ENCODE measurements around the gene PKDREJ.

PKDREJ gene

DNA sequence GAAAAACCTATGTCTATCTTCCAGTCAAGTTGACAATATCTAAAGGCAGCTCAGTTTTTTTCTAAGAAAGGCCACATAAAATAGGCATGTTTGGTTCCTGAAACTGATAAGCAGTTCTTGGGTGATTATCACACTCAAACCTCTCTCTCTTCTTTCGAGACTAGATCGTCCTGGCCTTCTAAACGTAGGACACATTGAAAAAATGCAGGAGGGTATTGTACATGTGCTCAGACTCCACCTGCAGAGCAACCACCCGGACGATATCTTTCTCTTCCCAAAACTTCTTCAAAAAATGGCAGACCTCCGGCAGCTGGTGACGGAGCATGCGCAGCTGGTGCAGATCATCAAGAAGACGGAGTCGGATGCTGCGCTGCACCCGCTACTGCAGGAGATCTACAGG lies 28.2 kb downstream of the PKDREJ start:
- no peak for DNase-seq

GRCh38 chr22:46233231-46233630 lies 29.9 kb downstream of the PKDREJ start:
- no peak for DNase-seq

- DNase-seq, result no peak
These were observed 32.8 kb downstream of the PKDREJ start for GRCh38 chr22:46230262-46230901.

DNA sequence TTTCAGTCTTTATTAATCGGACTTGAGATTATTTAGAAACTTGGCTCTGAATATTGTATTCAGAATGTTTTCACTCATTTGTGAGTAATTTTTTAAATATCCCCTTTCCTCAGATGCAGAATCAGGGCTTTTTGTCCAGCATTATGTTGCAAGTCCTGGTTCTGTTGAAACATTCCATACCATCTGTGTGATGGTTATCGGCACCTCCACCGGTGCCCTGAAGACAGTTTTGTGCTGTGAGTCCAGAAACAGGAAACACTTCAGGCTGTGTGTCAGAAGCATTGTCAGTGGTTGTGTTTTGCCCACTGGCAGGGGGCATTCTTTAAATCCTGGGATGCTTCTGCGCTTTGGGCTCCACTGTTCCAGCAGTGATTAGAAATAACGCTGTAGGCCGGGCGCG lies 33.4 kb downstream of the PKDREJ start:
- DNase-seq, result no peak

DNA sequence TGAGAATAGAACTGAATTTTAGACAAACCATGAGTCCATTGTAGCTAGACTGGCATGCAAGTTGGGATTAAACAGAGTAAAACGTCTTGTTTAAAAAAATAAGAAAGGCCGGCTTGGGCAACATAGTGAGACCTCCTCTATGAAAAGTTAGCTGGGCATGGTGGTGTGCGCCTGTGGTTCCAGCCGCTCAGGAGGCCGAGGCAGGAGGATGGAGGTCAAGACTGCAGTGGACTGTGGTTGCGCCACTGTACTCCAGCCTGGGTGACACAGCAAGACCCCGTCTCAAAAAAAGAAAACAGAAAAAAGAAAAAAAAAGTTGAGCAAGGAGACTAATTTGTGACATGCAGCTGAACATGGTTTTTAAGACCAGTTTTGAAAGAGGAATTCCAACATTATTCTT lies 36.6 kb downstream of the PKDREJ start:
- DNase-seq, result no peak

DNA sequence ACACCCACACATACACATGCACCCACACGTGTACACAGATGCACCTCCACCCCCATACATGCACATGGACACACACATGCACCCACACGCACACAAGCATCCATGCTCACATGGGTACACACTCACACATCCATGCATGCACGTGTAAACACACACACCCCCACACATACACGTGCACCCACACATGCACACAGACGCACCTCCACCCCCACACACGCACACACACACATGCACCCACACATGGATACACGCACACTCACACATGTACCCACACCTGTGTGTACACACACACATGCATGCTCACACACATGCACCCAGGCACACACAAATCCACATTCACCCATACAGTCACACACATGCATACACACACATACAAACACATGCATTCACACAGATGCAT lies 37.5 kb downstream of the PKDREJ start:
- no peak for DNase-seq

DNA sequence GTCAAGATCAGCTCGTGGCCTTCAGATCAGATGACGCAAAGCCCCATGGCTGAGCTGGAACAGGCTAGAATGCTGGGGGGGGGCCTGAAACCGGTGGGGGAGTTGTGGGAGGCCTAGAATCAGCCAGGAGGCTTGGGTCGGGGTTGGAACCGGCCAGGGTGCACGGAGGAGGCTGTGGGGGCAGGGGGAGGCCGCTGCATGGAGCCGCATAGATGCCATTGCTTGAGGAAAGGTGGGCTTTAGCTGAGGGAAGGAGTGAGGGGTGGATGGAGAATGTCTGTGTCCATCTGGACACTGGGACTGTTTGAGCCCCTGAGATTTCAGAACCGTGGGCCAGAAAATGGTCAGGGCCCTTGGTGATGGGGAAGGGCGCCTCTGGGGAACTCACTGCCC lies 38.2 kb downstream of the PKDREJ start:
- no peak for DNase-seq

GRCh38 chr22:46224044-46224897 lies 38.9 kb downstream of the PKDREJ start:
- DNase-seq, result no peak

- DNase-seq, result no peak
These were observed 42.2 kb downstream of the PKDREJ start for GRCh38 chr22:46220921-46221320.

DNA sequence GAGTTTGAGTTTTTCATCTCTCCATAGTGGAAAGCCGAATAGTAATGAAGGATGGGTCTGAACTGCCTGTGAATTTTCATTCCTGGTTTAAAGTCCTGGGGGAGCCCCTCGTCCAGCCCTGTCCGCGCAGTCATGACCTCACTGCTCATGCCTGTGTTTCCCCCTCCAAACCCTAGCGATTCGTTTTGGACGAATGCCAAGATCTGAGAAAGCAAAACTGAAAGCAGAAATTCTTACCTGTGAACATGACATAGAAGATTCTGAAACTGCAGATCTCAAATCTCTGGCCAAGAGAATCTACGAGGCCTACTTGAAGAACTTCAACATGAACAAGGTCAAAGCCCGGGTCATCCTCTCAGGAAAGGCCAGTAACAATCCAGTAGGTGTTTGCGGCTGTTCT lies 43.5 kb downstream of the PKDREJ start:
- no peak for DNase-seq

- DNase-seq, result no peak
These were observed 48.5 kb downstream of the PKDREJ start for GRCh38 chr22:46214616-46215015.

DNA sequence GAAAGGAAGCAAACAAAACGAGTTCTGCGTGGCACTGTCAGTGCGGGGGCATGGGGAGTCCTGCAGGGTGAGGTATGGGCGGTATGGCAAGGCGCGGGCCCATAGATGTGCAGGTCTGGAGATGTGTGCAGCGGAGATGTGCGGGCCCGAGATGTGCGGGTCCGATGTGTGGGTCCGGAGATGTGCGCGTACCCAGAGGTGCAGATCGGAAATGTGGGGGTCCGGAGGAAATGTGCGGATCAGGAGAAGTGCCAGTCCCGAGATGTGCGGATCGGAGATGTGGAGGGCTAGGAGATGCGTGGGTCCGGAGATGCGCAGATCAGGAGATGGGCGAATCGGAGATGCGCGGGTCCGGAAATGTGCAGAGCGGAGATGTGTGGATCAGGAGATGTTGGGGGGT lies 49.0 kb downstream of the PKDREJ start:
- no peak for DNase-seq

DNA sequence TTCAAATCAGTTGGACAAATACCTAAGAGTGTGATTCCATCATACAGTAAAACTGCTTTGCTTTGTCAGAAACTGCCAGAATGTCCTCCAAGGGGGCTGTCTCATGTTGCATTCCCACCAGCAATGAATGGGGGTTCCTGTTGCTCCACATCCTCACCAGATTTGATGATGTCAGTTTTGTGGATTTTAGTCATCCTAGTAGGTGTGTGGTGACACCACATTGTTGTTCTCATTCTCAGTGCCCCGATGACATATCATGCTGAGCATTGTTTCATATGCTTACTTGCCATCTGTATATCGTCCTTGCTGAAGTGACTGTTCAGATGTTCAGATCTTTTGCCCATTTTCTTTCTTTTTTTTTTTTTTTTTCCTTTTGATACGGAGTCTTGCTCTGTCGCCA lies 50.1 kb downstream of the PKDREJ start:
- DNase-seq, result no peak

DNA sequence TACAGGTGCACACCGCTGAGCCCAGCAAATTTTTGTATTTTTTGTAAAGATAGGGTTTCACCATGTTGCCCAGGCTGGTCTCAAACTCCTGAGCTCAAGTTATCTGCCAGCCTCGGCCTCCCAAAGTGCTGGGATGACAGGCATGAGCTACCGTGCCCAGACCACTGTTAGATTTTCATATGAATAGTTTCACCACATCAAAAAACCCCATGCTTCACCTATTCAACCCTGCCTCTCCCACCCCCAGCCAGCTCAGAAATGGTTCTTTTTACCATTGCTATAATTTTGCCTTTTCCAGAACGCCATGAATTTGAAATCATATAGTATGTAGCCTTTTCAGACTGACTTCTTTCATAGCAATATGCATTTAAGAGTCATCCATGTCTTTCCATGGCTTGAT lies 50.9 kb downstream of the PKDREJ start:
- no peak for DNase-seq

DNA sequence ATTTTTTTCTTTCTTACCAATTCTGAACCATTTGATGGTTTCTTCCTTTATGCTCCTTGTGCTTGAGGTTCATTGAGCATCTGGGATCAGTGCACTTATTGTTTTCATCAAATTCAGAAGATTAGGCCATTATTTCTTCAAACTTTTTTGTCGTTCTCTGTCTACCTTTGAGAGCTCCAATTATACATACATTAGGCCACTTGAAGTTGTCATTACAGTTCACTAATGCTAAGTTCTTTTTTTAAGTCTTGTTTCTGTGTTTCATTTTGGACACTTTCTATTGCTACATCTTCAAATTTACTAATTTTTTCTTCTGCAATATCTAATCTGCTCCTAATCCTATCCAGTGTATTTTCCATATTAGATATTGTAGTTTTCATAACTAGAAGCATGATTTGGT lies 53.9 kb downstream of the PKDREJ start:
- DNase-seq, result no peak

Data from NCI-H2171 (cell line).